GM20431 (cell line): ENCODE data around the gene GALNT8.
"Not testable (repeated sequence)": the region's sequence is repeated elsewhere in the genome, so short reads cannot be mapped to it uniquely, and the experiment has no call there.

Experiments used
- in situ Hi-C: fragments of 300-500 bp; cut with MseI, MboI; formaldehyde crosslinking; loops from one replicate; pipeline ENCODE4 v1.15.0; 2020; ENCODE audit warnings: low sequenced_read_pairs; ENCODE audit not compliant: unreplicated experiment

GALNT8 gene

GRCh38 chr12:4742416-4742970, 22.3 kb downstream of the GALNT8 start:
- in situ Hi-C loops = no loop called here

GRCh38 chr12:4743046-4743445, 22.8 kb downstream of the GALNT8 start:
- in situ Hi-C loops = no loop called here

GRCh38 chr12:4744709-4745108, 24.5 kb downstream of the GALNT8 start:
- in situ Hi-C loops = no loop called here

GRCh38 chr12:4745249-4745648, 25.0 kb downstream of the GALNT8 start:
- in situ Hi-C loops = no loop called here

GRCh38 chr12:4751654-4752053, 31.5 kb downstream of the GALNT8 start:
- in situ Hi-C loops = not testable (repeated sequence)

GRCh38 chr12:4762773-4763172, 42.6 kb downstream of the GALNT8 start:
- in situ Hi-C loops = no loop called here

DNA sequence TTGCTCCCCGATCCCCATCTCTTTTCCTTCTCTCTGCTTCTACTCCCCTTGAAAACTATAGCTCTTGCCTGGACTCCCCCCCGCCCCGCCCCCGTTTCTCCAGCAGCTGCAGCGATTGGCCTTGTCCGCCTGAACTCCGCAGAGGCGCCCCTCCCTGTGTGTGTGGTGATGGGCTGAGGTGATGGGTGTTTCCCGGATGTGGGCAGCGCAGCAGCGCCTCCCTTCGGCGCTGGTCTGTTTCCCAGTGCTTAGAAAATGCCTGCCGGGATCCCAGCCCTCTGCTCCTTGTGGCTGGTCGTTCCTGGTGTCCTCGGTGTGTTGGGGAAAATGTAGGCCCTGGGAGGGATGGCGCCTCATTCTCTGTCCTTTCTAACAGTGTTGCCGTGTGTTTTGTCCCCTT, 43.3 kb downstream of the GALNT8 start:
- in situ Hi-C loops = no loop called here

GRCh38 chr12:4766445-4766844, 46.2 kb downstream of the GALNT8 start:
- in situ Hi-C loops = no loop called here

DNA sequence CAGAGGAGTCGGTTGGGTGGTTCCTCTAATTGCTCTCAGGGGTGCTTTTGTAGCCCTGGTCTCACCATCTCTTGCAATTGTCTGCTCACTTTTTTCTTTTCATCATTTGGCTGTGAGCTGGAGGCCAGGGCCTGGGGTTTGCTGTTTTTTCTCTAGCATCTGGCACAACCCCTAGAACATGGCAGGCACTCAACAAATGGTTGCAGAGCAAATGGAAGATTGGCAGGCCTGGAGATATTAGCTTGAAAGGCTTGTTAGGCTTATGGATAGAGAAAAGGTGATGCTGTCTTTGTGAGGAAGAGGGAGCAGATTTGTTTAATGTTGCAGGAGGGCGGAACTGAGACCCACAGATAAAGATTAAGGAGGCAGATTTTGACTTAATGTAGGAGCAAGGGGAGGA, 47.0 kb downstream of the GALNT8 start:
- in situ Hi-C loops = no loop called here

- in situ Hi-C loops = no loop called here
Observed at GRCh38 chr12:4768341-4768740, 48.1 kb downstream of the GALNT8 start.

GRCh38 chr12:4769073-4769472, 48.9 kb downstream of the GALNT8 start:
- in situ Hi-C loops = no loop called here

GRCh38 chr12:4771172-4771959, 51.2 kb downstream of the GALNT8 start:
- in situ Hi-C loops = no loop called here

DNA sequence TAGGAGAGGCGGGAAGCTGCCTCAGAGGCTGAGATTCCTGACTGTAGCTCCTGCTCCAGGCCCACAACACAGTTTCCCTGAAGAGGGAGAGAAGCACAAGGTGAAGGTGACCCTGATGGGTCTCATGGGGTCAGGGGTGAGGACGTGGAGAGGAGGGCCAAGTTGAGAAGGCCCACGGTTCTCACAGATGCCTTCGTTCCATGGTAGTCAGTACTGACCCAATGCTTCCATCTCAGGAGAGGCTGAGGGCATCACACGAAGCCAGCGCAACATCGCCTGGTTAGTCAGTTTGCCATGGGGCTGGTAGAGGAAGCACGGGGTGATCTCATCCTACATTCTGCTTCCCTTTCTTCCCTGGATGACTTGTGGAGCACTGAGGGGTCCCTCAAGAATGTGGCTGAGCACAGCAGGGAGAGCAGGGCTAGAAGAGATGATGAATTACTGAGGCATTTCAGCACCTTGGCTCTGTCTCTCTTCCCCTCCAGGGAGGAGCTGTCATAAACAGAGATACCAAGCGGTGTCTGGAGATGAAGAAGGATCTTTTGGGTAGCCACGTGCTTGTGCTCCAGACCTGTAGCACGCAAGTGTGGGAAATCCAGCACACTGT, 51.9 kb downstream of the GALNT8 start:
- in situ Hi-C loops = no loop called here

- in situ Hi-C loops = no loop called here
Observed at GRCh38 chr12:4775936-4776335, 55.7 kb downstream of the GALNT8 start.

DNA sequence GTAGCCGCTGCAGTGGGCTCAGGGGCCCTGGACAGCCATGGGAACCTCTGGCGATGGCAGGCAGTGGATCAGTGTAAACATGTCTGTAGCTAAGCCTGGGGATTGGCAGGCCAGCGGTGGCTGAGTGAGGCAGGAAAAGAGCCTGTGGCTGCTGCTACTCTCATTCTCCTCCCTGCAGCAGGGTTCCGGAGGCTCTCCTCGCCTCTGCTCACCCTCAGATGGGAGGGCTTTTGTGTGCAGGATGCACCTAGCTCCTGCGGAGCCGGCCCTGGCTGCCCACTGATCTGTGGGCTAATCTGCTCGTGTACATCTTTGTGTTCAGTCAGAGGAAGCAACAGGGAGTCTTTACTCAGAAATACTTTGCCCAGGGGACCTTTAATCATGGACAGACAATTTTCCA, 59.5 kb downstream of the GALNT8 start:
- in situ Hi-C loops = no loop called here

- in situ Hi-C loops = no loop called here
Observed at GRCh38 chr12:4780641-4781611, 60.7 kb downstream of the GALNT8 start.

- in situ Hi-C loops = no loop called here
Observed at GRCh38 chr12:4784404-4785054, 64.3 kb downstream of the GALNT8 start.

GRCh38 chr12:4786795-4787194, 66.6 kb downstream of the GALNT8 start:
- in situ Hi-C loops = no loop called here

DNA sequence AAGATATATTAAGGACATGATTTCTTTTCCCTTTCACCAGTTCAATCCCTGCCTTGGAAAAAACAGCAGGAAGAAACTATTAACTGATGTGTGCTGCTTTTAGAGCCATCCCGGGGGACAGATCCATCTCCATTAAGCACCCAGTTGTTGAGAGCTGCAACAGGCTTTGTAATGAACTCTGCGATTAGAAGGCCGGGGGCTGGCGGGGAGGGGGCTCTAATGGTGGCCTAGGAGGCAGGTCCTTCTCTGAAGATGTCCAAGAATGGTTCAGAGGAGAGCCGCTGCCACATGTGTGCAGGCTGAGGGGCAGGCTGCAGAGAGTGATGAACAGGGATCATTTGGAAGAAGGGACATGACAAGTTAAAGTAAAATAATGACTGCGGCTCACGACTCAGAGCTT, 67.8 kb downstream of the GALNT8 start:
- in situ Hi-C loops = no loop called here

- in situ Hi-C loops = no loop called here
Observed at GRCh38 chr12:4789776-4790175, 69.6 kb downstream of the GALNT8 start.
